Measurements from ENCODE around the gene NRP2.

NRP2 gene

DNA sequence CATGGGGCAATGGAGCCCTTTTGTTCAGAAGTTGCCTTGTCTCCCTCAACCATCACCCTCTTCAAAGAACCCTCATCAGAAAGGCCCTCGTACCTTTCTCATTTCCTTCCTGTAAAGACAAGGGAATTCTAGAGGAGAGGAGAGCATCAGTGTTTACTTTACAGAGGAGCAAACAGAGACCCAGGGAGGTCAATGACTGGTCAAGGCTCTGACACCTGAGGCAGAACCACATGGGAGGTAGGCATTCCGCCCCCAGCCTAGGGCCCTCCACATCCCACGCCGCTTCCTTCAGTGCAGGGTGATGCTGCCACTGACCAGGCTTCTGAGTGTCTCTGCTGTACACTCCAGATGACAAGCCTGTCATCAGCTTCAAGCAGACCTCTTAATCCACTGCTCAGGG, 104.7 kb downstream of the NRP2 start:
- WGBS, 2 donors (ENCODE audit: extremely low coverage in 2 of 2, insufficient read length in 2 of 2, insufficient replicate concordance in 1 of 2), result no CpG with 5 or more reads among the region's 4 CpGs
- H3K36me3 ChIP-seq (replicated peaks in 1 of 2; ENCODE audit: control insufficient read depth in 2 of 2, insufficient read depth in 2 of 2, low read length in 2 of 2), result peaks cover 0 to 2% of the 10 kb centered on the region in 2 donors

DNA sequence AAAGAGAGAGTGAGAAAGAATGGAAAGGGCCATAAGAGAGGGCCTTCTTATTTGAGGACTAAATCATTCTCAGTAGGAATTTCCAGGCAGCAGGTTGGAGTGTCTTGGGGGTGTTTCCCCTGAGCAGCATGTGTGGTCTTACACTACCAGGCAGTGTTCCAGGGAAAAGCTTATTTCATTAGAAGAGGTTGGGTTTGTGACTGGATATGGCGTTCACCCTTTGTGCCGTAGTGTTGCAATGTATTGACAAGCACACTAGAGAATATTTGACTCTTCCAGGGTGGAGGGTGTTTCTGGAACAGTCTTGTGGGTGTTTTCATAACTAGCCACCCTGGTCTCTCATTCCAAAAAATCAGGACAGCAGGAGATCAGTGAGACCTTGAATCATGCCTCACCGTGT, 105.5 kb downstream of the NRP2 start:
- Histone ChIP-seq H3K9ac (ENCODE audit: low read depth, low read length, poor library complexity) (no peak overlapping the region), H2BK12ac (ENCODE audit: low read length) (no peak overlapping the region)

More for the DNA sequence above, 104.7 kb downstream of the NRP2 start:
- H2BK15ac ChIP-seq (ENCODE audit: low read length), result no peak overlapping the region
- no peak overlapping the region for H4K91ac ChIP-seq (ENCODE audit: low read depth, low read length, poor library complexity)
- H3K4me1 ChIP-seq (ENCODE audit: control insufficient read depth in 2 of 2, insufficient read depth in 1 of 2, low read depth in 1 of 2, low read length in 2 of 2), result peaks cover 0 to 4% of the 10 kb centered on the region in 2 donors
- H3K27me3 ChIP-seq (ENCODE audit: control insufficient read depth in 3 of 3, insufficient read depth in 3 of 3, low read depth in 1 of 3, low read length in 3 of 3), result no peaks in the 10 kb centered on the region
- H3K4me2 ChIP-seq (ENCODE audit: insufficient read depth, low read length, poor library complexity, severe bottlenecking), result no peak overlapping the region
- no peak overlapping the region for H2BK12ac ChIP-seq (ENCODE audit: low read length)
- no peak overlapping the region for H2AFZ ChIP-seq (ENCODE audit: low read length)
- no peak overlapping the region for H2BK120ac ChIP-seq (ENCODE audit: low read depth, low read length)
- H3K9me3 ChIP-seq (replicated peaks in 1 of 2; ENCODE audit: control insufficient read depth in 2 of 2, insufficient read depth in 1 of 2, low read depth in 1 of 2, low read length in 2 of 2), result no peaks in the 10 kb centered on the region
- no peak for DNase-seq (ENCODE audit: low spot score)
- H2AK5ac ChIP-seq (ENCODE audit: low read depth, low read length), result no peak overlapping the region
- no peak overlapping the region for H3K4ac ChIP-seq (ENCODE audit: low read length)
- H3K4me3 ChIP-seq (ENCODE audit: low read length in 2 of 2), result no peak overlapping the region
- no peak overlapping the region for H3K23ac ChIP-seq (ENCODE audit: low read depth, low read length, poor library complexity)
- no peak overlapping the region for H3K9ac ChIP-seq (ENCODE audit: low read depth, low read length, poor library complexity)
- no peak overlapping the region for H4K8ac ChIP-seq (ENCODE audit: low read depth, low read length)
- no peak overlapping the region for H3K18ac ChIP-seq (ENCODE audit: low read length)
- no peak overlapping the region for H3K27ac ChIP-seq (replicated peaks; ENCODE audit: low read length)
- H3K79me1 ChIP-seq (ENCODE audit: low read depth, low read length), result no peaks in the 10 kb centered on the region
- H3K14ac ChIP-seq (ENCODE audit: low read length), result no peak overlapping the region
- H2BK5ac ChIP-seq (ENCODE audit: low read length), result no peak overlapping the region

GRCh38 chr2:205789906-205790305, 107.6 kb downstream of the NRP2 start:
- DNase-seq (ENCODE audit: low spot score), result no peak
- no peak overlapping the region for H3K9ac ChIP-seq (ENCODE audit: low read depth, low read length, poor library complexity)
- no peak overlapping the region for H4K91ac ChIP-seq (ENCODE audit: low read depth, low read length, poor library complexity)
- H2AFZ ChIP-seq (ENCODE audit: low read length), result no peak overlapping the region
- no peak overlapping the region for H3K27ac ChIP-seq (replicated peaks; ENCODE audit: low read length)
- no peak overlapping the region for H2AK5ac ChIP-seq (ENCODE audit: low read depth, low read length)
- H3K4ac ChIP-seq (ENCODE audit: low read length), result no peak overlapping the region
- no peak overlapping the region for H2BK12ac ChIP-seq (ENCODE audit: low read length)
- H3K36me3 ChIP-seq (replicated peaks in 1 of 2; ENCODE audit: control insufficient read depth in 2 of 2, insufficient read depth in 2 of 2, low read length in 2 of 2), result peaks cover 2 to 24% of the 10 kb centered on the region in 2 donors
- WGBS, 2 donors (ENCODE audit: extremely low coverage in 2 of 2, insufficient read length in 2 of 2, insufficient replicate concordance in 1 of 2), result no CpG with 5 or more reads among the region's 1 CpG
- no peak overlapping the region for H4K8ac ChIP-seq (ENCODE audit: low read depth, low read length)
- no peak overlapping the region for H2BK15ac ChIP-seq (ENCODE audit: low read length)
- no peaks in the 10 kb centered on the region for H3K9me3 ChIP-seq (replicated peaks in 1 of 2; ENCODE audit: control insufficient read depth in 2 of 2, insufficient read depth in 1 of 2, low read depth in 1 of 2, low read length in 2 of 2)
- no peaks in the 10 kb centered on the region for H3K27me3 ChIP-seq (ENCODE audit: control insufficient read depth in 3 of 3, insufficient read depth in 3 of 3, low read depth in 1 of 3, low read length in 3 of 3)
- H3K23ac ChIP-seq (ENCODE audit: low read depth, low read length, poor library complexity), result no peak overlapping the region
- H3K14ac ChIP-seq (ENCODE audit: low read length), result no peak overlapping the region
- H3K4me3 ChIP-seq (ENCODE audit: low read length in 2 of 2), result no peak overlapping the region
- H2BK120ac ChIP-seq (ENCODE audit: low read depth, low read length), result no peak overlapping the region
- H3K4me2 ChIP-seq (ENCODE audit: insufficient read depth, low read length, poor library complexity, severe bottlenecking), result no peak overlapping the region
- no peaks in the 10 kb centered on the region for H3K79me1 ChIP-seq (ENCODE audit: low read depth, low read length)
- H2BK5ac ChIP-seq (ENCODE audit: low read length), result no peak overlapping the region
- H3K18ac ChIP-seq (ENCODE audit: low read length), result no peak overlapping the region
- H3K4me1 ChIP-seq (ENCODE audit: control insufficient read depth in 2 of 2, insufficient read depth in 1 of 2, low read depth in 1 of 2, low read length in 2 of 2), result peaks cover 0 to 1% of the 10 kb centered on the region in 2 donors

More for the DNA sequence above, 105.5 kb downstream of the NRP2 start:
- no peak for DNase-seq (ENCODE audit: low spot score)
- H3K18ac ChIP-seq (ENCODE audit: low read length), result no peak overlapping the region
- no peak overlapping the region for H4K91ac ChIP-seq (ENCODE audit: low read depth, low read length, poor library complexity)
- H3K79me1 ChIP-seq (ENCODE audit: low read depth, low read length), result no peaks in the 10 kb centered on the region
- H3K4me2 ChIP-seq (ENCODE audit: insufficient read depth, low read length, poor library complexity, severe bottlenecking), result no peak overlapping the region
- H2BK120ac ChIP-seq (ENCODE audit: low read depth, low read length), result no peak overlapping the region
- no peak overlapping the region for H4K8ac ChIP-seq (ENCODE audit: low read depth, low read length)
- no peak overlapping the region for H3K23ac ChIP-seq (ENCODE audit: low read depth, low read length, poor library complexity)
- H3K9me3 ChIP-seq (replicated peaks in 1 of 2; ENCODE audit: control insufficient read depth in 2 of 2, insufficient read depth in 1 of 2, low read depth in 1 of 2, low read length in 2 of 2), result no peaks in the 10 kb centered on the region
- no peak overlapping the region for H3K4ac ChIP-seq (ENCODE audit: low read length)
- peaks cover 2 to 6% of the 10 kb centered on the region in 2 donors for H3K36me3 ChIP-seq (replicated peaks in 1 of 2; ENCODE audit: control insufficient read depth in 2 of 2, insufficient read depth in 2 of 2, low read length in 2 of 2)
- H3K27me3 ChIP-seq (ENCODE audit: control insufficient read depth in 3 of 3, insufficient read depth in 3 of 3, low read depth in 1 of 3, low read length in 3 of 3), result no peaks in the 10 kb centered on the region
- H3K14ac ChIP-seq (ENCODE audit: low read length), result no peak overlapping the region
- H2BK5ac ChIP-seq (ENCODE audit: low read length), result no peak overlapping the region
- no peak overlapping the region for H2BK15ac ChIP-seq (ENCODE audit: low read length)
- H3K4me3 ChIP-seq (ENCODE audit: low read length in 2 of 2), result no peak overlapping the region
- H2AK5ac ChIP-seq (ENCODE audit: low read depth, low read length), result no peak overlapping the region
- WGBS, 2 donors (ENCODE audit: extremely low coverage in 2 of 2, insufficient read length in 2 of 2, insufficient replicate concordance in 1 of 2), result no CpG with 5 or more reads among the region's 3 CpGs
- H3K27ac ChIP-seq (replicated peaks; ENCODE audit: low read length), result no peak overlapping the region
- no peak overlapping the region for H2AFZ ChIP-seq (ENCODE audit: low read length)
- H3K4me1 ChIP-seq (ENCODE audit: control insufficient read depth in 2 of 2, insufficient read depth in 1 of 2, low read depth in 1 of 2, low read length in 2 of 2), result peaks cover 0 to 4% of the 10 kb centered on the region in 2 donors

DNA sequence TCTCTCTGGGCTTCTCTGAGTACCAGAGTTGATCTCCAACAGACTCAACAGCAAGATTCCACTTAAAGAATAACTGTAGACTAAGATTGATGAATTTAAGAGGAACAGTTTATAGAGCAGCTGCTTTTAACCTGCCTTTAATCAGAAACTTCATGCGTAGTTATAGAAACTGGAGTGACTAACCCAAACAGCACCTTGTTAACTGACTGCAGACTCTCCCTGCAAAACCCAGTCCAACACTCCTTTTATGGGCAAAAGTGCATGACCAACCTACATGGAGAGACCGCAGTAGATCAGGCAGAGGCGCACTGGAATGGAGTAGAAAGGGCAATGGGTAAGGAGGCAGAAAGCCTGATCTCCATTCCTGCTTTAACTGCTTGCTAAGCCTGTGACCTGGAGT, 110.6 kb downstream of the NRP2 start:
- Histone ChIP-seq H2BK5ac (ENCODE audit: low read length) (no peak overlapping the region), H3K27ac (replicated peaks; ENCODE audit: low read length) (no peak overlapping the region), H3K27me3 (ENCODE audit: control insufficient read depth in 3 of 3, insufficient read depth in 3 of 3, low read depth in 1 of 3, low read length in 3 of 3) (no peaks in the 10 kb centered on the region), H3K9me3 (replicated peaks in 1 of 2; ENCODE audit: control insufficient read depth in 2 of 2, insufficient read depth in 1 of 2, low read depth in 1 of 2, low read length in 2 of 2) (peaks cover 0 to 3% of the 10 kb centered on the region in 2 donors), H2AK5ac (ENCODE audit: low read depth, low read length) (no peak overlapping the region), H3K4me1 (ENCODE audit: control insufficient read depth in 2 of 2, insufficient read depth in 1 of 2, low read depth in 1 of 2, low read length in 2 of 2) (no peaks in the 10 kb centered on the region), H3K4me3 (ENCODE audit: low read length in 2 of 2) (no peak overlapping the region), H4K91ac (ENCODE audit: low read depth, low read length, poor library complexity) (no peak overlapping the region), H2BK15ac (ENCODE audit: low read length) (no peak overlapping the region), H3K36me3 (replicated peaks in 1 of 2; ENCODE audit: control insufficient read depth in 2 of 2, insufficient read depth in 2 of 2, low read length in 2 of 2) (peaks cover 2 to 50% of the 10 kb centered on the region in 2 donors), H2BK12ac (ENCODE audit: low read length) (no peak overlapping the region), H4K8ac (ENCODE audit: low read depth, low read length) (no peak overlapping the region), H3K23ac (ENCODE audit: low read depth, low read length, poor library complexity) (no peak overlapping the region), H2BK120ac (ENCODE audit: low read depth, low read length) (no peak overlapping the region), H3K4ac (ENCODE audit: low read length) (no peak overlapping the region), H3K4me2 (ENCODE audit: insufficient read depth, low read length, poor library complexity, severe bottlenecking) (no peak overlapping the region), H2AFZ (ENCODE audit: low read length) (no peak overlapping the region), H3K9ac (ENCODE audit: low read depth, low read length, poor library complexity) (no peak overlapping the region), H3K18ac (ENCODE audit: low read length) (no peak overlapping the region), H3K79me1 (ENCODE audit: low read depth, low read length) (no peaks in the 10 kb centered on the region), H3K14ac (ENCODE audit: low read length) (no peak overlapping the region)
- DNase-seq (ENCODE audit: low spot score), result no peak
- WGBS, 2 donors (ENCODE audit: extremely low coverage in 2 of 2, insufficient read length in 2 of 2, insufficient replicate concordance in 1 of 2), result no CpG with 5 or more reads among the region's 3 CpGs

Measured in neuronal stem cell (in vitro differentiated cells).